GM12801 (cell line): ENCODE measurements around the gene PRKCZ.

Experiments used
- TF ChIP-seq, protein P1 (sequence below): IDR thresholded peaks from one replicate; pipeline ENCODE4 v1.5.1; 2011; ENCODE audit warnings: control low read depth; ENCODE audit not compliant: insufficient read length; ENCODE audit errors: extremely low read depth

Gene PRKCZ

DNA sequence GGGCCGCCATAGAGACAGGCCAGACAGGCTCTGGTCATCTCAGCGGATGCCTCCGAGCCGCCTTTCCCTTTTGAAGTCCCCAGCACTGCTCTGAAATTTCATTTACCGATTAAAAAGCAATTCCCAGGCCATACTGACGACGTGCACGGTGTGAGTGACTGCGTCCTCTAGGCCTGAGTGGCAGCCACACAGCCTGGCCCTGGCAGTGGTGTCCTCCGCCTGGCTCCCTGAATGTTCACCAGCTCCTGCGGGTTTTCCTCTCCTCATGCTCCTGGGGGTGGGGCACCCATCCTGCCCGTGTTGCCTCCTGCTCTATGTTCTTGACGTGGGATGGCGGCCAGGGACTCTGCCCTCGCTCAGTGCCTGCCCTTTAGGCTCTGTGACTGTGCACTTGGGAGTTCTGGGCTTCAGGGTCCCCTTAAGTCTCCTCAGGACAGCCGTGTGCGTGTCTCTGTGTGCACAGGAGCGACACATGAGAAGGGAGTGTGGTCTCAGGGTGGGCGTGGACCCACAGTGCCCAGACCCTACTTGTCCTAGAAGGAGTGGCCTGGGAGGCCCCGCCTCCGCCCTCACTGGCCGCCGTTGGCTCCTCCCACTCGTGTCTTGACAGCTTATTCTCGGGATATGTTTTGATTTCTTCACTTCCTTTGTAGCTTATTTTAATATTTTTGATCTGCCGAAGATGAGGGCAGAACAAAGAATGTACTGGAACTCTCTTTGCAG, 181.5 kb downstream of the PRKCZ start:
- TF ChIP-seq, protein P1, sequence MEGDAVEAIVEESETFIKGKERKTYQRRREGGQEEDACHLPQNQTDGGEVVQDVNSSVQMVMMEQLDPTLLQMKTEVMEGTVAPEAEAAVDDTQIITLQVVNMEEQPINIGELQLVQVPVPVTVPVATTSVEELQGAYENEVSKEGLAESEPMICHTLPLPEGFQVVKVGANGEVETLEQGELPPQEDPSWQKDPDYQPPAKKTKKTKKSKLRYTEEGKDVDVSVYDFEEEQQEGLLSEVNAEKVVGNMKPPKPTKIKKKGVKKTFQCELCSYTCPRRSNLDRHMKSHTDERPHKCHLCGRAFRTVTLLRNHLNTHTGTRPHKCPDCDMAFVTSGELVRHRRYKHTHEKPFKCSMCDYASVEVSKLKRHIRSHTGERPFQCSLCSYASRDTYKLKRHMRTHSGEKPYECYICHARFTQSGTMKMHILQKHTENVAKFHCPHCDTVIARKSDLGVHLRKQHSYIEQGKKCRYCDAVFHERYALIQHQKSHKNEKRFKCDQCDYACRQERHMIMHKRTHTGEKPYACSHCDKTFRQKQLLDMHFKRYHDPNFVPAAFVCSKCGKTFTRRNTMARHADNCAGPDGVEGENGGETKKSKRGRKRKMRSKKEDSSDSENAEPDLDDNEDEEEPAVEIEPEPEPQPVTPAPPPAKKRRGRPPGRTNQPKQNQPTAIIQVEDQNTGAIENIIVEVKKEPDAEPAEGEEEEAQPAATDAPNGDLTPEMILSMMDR, result no peak

DNA sequence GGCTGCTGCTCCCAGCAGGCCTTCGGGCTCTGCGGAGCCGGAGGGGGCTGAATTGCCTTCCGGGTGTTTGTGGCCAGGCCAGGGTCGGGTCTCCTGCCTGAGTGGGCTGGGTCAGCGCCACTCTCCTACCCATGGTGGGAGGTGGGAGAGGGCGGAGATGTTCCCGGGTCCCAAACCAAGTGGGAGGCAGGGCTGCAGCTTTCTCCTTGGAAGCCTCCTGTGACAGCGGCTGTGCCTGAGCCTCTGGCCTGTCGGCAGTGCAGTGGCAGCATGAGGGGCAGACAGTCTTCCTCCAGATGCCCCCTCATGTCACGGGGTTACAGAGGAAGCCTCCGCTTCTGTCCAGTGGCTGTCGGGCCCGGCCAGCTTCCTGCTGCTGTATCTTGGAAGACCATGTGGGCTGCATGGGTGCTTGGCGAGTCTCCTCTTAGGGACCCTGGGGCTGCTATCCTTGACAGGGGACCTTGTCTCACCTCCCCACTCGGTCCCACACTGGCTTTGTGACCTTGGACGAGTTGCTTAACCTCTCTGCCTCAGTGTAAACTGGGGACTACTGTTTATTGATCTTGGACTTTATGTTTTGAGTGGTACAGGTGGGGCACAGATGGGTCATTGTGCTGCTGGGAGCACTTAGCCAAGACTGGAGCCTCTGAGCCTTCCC, 182.2 kb downstream of the PRKCZ start:
- TF ChIP-seq, protein P1, result no peak

GRCh38 chr1:2232916-2233438, 182.8 kb downstream of the PRKCZ start:
- TF ChIP-seq, protein P1, result no peak

- TF ChIP-seq, protein P1, result no peak
Measured at GRCh38 chr1:2233468-2233867, 183.3 kb downstream of the PRKCZ start.

- TF ChIP-seq, protein P1, result no peak
Measured at GRCh38 chr1:2233997-2234761, 184.0 kb downstream of the PRKCZ start.

DNA sequence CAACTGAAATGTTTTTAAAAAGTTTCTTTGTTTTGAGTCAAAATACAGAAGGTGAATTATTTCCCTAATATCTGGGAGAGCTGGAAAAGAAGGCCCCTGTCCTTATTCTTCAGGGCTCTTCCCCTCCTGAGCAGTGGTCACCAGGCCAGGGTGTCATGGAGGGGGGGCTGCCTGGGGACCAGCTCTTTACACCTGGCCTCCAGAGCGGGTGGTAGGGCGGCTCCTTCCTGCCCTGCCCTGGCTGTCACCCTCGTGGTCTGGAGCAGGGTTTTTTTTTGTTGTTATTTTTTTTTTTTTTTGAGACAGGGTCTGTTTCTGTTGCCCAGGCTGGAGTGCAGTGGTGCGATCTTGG, 184.5 kb downstream of the PRKCZ start:
- TF ChIP-seq, protein P1, result no peak
